Adrenal gland (tissue), 5 donors: Measurements from ENCODE around the gene GNAQ.

Experiments
- POLR2A ChIP-seq, 2 donors: fragments of 450-650 bp; IDR thresholded peaks; one replicate each; pipeline ENCODE4 v1.6.1; 2017; ENCODE audit warnings: antibody characterized with exemption in 2 of 2, mild to moderate bottlenecking in 2 of 2, moderate library complexity in 1 of 2
- TF ChIP-seq, protein P1 (sequence below), 6 experiments: fragments of 450-650 bp in 4 of 6; fragments of 200-600 bp in 2 of 6; sonication (generic) in 1 of 6; IDR thresholded peaks; 1 replicate in 5 of 6; 2 replicates in 1 of 6; pipeline versions ENCODE4 v1.5.1 to v1.8.0; 2016 to 2021; ENCODE audit warnings: antibody characterized with exemption in 6 of 6, mild to moderate bottlenecking in 2 of 6, moderate library complexity in 1 of 6
- donor health status: DM: no; HTN: no; CAD: no.

DNA sequence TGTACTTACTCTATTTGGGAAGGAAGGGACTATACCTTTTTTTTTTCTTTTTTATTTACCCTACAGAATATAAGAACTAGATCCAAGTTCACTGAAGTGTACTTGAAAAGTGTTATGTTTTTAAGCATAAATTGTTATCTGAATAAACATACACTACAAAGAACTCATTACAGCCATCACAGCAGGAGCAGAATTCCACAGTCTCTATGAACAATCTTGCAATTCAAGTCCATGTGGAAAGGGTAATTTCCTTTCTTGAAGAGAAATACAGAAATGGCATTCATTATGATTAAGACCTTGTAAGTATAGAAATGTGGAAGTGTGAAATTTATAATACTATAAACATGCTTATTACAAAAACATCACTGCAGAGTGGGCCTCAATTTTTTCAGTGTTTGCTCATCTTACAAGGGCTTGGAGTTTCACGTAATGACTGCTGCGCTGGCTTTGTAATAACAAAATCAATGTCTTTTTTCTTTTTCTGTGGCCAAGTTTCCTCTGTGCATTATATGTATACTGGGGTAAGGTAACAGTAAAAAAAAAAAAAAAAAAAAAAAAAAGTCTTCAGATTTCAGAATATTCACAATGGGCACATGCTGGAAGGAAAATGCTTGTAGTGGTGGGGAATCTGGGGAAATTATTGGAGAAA is 306.4 kb downstream of the GNAQ start:
- TF ChIP-seq, protein P1, sequence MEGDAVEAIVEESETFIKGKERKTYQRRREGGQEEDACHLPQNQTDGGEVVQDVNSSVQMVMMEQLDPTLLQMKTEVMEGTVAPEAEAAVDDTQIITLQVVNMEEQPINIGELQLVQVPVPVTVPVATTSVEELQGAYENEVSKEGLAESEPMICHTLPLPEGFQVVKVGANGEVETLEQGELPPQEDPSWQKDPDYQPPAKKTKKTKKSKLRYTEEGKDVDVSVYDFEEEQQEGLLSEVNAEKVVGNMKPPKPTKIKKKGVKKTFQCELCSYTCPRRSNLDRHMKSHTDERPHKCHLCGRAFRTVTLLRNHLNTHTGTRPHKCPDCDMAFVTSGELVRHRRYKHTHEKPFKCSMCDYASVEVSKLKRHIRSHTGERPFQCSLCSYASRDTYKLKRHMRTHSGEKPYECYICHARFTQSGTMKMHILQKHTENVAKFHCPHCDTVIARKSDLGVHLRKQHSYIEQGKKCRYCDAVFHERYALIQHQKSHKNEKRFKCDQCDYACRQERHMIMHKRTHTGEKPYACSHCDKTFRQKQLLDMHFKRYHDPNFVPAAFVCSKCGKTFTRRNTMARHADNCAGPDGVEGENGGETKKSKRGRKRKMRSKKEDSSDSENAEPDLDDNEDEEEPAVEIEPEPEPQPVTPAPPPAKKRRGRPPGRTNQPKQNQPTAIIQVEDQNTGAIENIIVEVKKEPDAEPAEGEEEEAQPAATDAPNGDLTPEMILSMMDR (IDR thresholded peaks at IDR 0.05): no peak
- TF ChIP-seq POLR2A (IDR thresholded peaks at IDR 0.05): no peak
